Neural progenitor cell (in vitro differentiated cells): ENCODE results near the gene CHCHD1. TPM values are rescaled to one million over a fixed set of nuclear protein-coding genes. Genes with fewer than 3 reads are reported as not detected.
"Not testable (repeated sequence)": the region's sequence is repeated elsewhere in the genome, so short reads cannot be mapped to it uniquely, and the experiment has no call there.

Experiments used
- DNase-seq: peaks from one replicate; pipeline ENCODE4 v3.0.0-alpha.2; 2016; ENCODE audit warnings: low spot score
- H2AFZ ChIP-seq: fragments of 200-600 bp; sonication (generic); replicated peaks from 2 replicates; pipeline ENCODE4 v1.6.1; 2016; ENCODE audit warnings: antibody characterized with exemption
- H3F3A ChIP-seq: fragments of 200-600 bp; sonication (generic); 2 replicates; pipeline ENCODE4 v1.6.1; 2016; ENCODE audit warnings: antibody characterized with exemption, low read depth
- H3K27ac ChIP-seq: fragments of 200-600 bp; sonication (generic); 2 replicates; pipeline ENCODE4 v1.5.1; 2016; ENCODE audit warnings: mild to moderate bottlenecking
- H3K27me3 ChIP-seq: fragments of 200-600 bp; sonication (generic); 2 replicates; pipeline ENCODE4 v1.6.1; 2016; ENCODE audit warnings: mild to moderate bottlenecking, moderate library complexity
- H3K36me3 ChIP-seq: fragments of 200-600 bp; sonication (generic); 2 replicates; pipeline ENCODE4 v1.5.1; 2016
- H3K4me1 ChIP-seq: fragments of 200-600 bp; sonication (generic); 2 replicates; pipeline ENCODE4 v1.6.1; 2016; ENCODE audit warnings: mixed run types
- H3K4me2 ChIP-seq: fragments of 200-600 bp; sonication (generic); 2 replicates; pipeline ENCODE4 v1.6.1; 2016
- H3K4me3 ChIP-seq: fragments of 200-600 bp; sonication (generic); 2 replicates; pipeline ENCODE4 v1.5.1; 2016
- H3K79me2 ChIP-seq: fragments of 200-600 bp; sonication (generic); 2 replicates; pipeline ENCODE4 v1.6.1; 2016; ENCODE audit warnings: low read depth
- H3K9ac ChIP-seq: fragments of 200-600 bp; sonication (generic); 2 replicates; pipeline ENCODE4 v1.6.1; 2016
- H3K9me3 ChIP-seq: fragments of 200-600 bp; sonication (generic); 2 replicates; pipeline ENCODE4 v1.5.1; 2016; ENCODE audit warnings: low read depth
- H4K20me1 ChIP-seq: fragments of 200-600 bp; sonication (generic); 2 replicates; pipeline ENCODE4 v1.6.1; 2016; ENCODE audit warnings: low read depth
- H3K27ac Mint-ChIP-seq: 3 replicates; pipeline ENCODE4 v1.8.0; 2021; ENCODE audit warnings: mixed read lengths
- H3K27me3 Mint-ChIP-seq: 2 replicates; pipeline ENCODE4 v1.8.0; 2022; ENCODE audit warnings: low read depth, mild to moderate bottlenecking, inconsistent platforms, moderate library complexity, mixed read lengths; ENCODE audit not compliant: insufficient read depth
- H3K36me3 Mint-ChIP-seq: 3 replicates; pipeline ENCODE4 v1.8.0; 2021; ENCODE audit warnings: mixed read lengths
- H3K4me1 Mint-ChIP-seq: 3 replicates; pipeline ENCODE4 v1.8.0; 2021; ENCODE audit warnings: mixed read lengths
- H3K4me3 Mint-ChIP-seq: 3 replicates; pipeline ENCODE4 v1.8.0; 2021; ENCODE audit warnings: mild to moderate bottlenecking, moderate library complexity, mixed read lengths
- H3K9me3 Mint-ChIP-seq: 3 replicates; pipeline ENCODE4 v1.8.0; 2020; ENCODE audit warnings: mixed read lengths
- CTCF ChIP-seq: fragments of 200-600 bp; sonication (generic); IDR thresholded peaks from 2 replicates; pipeline ENCODE4 v1.5.1; 2017; ENCODE audit warnings: antibody characterized with exemption, mild to moderate bottlenecking
- EZH2 ChIP-seq: fragments of 200-600 bp; sonication (generic); IDR thresholded peaks from 2 replicates; pipeline ENCODE4 v1.6.1; 2017; ENCODE audit warnings: antibody characterized with exemption, mild to moderate bottlenecking, moderate library complexity
- EZH2phosphoT487 ChIP-seq: fragments of 200-600 bp; sonication (generic); IDR thresholded peaks from 2 replicates; pipeline ENCODE4 v1.6.1; 2017; ENCODE audit warnings: antibody characterized with exemption
- small RNA-seq: library from RNA; depleted of rRNA; stranded (forward); fragments of <200 nt; gene quantifications from one replicate; pipeline ENCODE3, GENCODE V24; 2015
- total RNA-seq: library from RNA; depleted of rRNA; stranded (reverse); fragments of >200 nt; gene quantifications from 2 replicates; pipeline ENCODE4 v1.2.3, GENCODE V29; 2015; ENCODE audit warnings: low replicate concordance

CHCHD1 gene
- total RNA-seq, 1 donor from 2014 or later = 66.7 TPM

GRCh38 chr10:73827346-73828089 lies 45.7 kb downstream of the CHCHD1 start:
- H3K9me3 ChIP-seq = no peaks in the 10 kb centered on the region
- no peak overlapping the region for H3K9ac ChIP-seq
- no peak overlapping the region for H3K4me3 ChIP-seq
- TF ChIP-seq EZH2 (no peak), EZH2phosphoT487 (no peak), CTCF (no peak)
- H3F3A ChIP-seq = peaks cover 3% of the 10 kb centered on the region
- no peaks in the 10 kb centered on the region for H3K27me3 ChIP-seq
- H2AFZ ChIP-seq = no peak overlapping the region
- no peak overlapping the region for H3K4me2 ChIP-seq
- peaks cover 3% of the 10 kb centered on the region for H3K27me3 Mint-ChIP-seq
- no peaks in the 10 kb centered on the region for H4K20me1 ChIP-seq
- DNase-seq = no peak
- H3K27ac Mint-ChIP-seq = no peak overlapping the region
- H3K4me1 ChIP-seq = no peaks in the 10 kb centered on the region
- no peak overlapping the region for H3K27ac ChIP-seq
- no peaks in the 10 kb centered on the region for H3K36me3 ChIP-seq
- no peak overlapping the region for H3K4me3 Mint-ChIP-seq
- no peaks in the 10 kb centered on the region for H3K9me3 Mint-ChIP-seq
- H3K79me2 ChIP-seq = no peaks in the 10 kb centered on the region
- no peaks in the 10 kb centered on the region for H3K36me3 Mint-ChIP-seq
- H3K4me1 Mint-ChIP-seq = no peaks in the 10 kb centered on the region

GRCh38 chr10:73828161-73828560 lies 46.3 kb downstream of the CHCHD1 start:
- no peak for DNase-seq
- Mint-ChIP-seq H3K36me3 (no peaks in the 10 kb centered on the region), H3K27me3 (peaks cover 3% of the 10 kb centered on the region), H3K27ac (no peak overlapping the region), H3K4me3 (no peak overlapping the region), H3K9me3 (no peaks in the 10 kb centered on the region), H3K4me1 (no peaks in the 10 kb centered on the region)
- Histone ChIP-seq H3K27me3 (no peaks in the 10 kb centered on the region), H3K36me3 (no peaks in the 10 kb centered on the region), H3K27ac (no peak overlapping the region), H3K4me2 (no peak overlapping the region), H3K79me2 (no peaks in the 10 kb centered on the region), H3K9ac (no peak overlapping the region), H2AFZ (no peak overlapping the region), H3K4me3 (no peak overlapping the region), H3F3A (peaks cover 3% of the 10 kb centered on the region), H4K20me1 (no peaks in the 10 kb centered on the region), H3K9me3 (no peaks in the 10 kb centered on the region), H3K4me1 (no peaks in the 10 kb centered on the region)
- no peak for TF ChIP-seq EZH2phosphoT487

DNA sequence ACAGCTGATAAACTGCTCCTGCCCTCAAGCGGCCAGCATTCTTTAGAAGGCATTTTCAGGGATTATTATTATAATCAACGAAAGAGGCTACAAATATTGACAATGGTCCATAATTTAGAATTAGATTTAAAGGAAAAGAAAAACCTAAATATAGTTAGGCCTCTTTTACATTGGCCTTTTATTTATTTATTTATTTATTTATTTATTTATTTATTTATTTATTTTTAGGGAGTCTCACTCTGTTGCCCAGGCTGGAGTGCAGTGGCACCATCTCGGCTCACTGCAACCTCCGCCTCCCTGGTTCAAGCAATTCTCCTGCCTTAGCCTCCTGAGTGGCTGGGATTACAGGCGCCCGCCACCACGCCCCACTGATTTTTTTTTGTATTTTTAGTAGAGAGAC lies 47.2 kb downstream of the CHCHD1 start:
- H4K20me1 ChIP-seq, H3K4me1 Mint-ChIP-seq, H3K4me3 ChIP-seq, H3K4me3 Mint-ChIP-seq, H3K79me2 ChIP-seq, H3K9me3 ChIP-seq, H2AFZ ChIP-seq, H3K4me1 ChIP-seq, H3K36me3 ChIP-seq, H3F3A ChIP-seq, H3K27ac Mint-ChIP-seq, H3K9ac ChIP-seq, H3K9me3 Mint-ChIP-seq, H3K27ac ChIP-seq, H3K27me3 Mint-ChIP-seq, DNase-seq, H3K36me3 Mint-ChIP-seq, H3K27me3 ChIP-seq, H3K4me2 ChIP-seq: not testable (repeated sequence)

Small RNA genes lying within 50 kb of the gene (small RNA-seq; reads per million reads assigned to genes)
- gene AC022400.4 (not detected), gene AC022400.9 (not detected), gene ZSWIM8-AS1 (not detected)

Other genes starting within 250 kb of the CHCHD1 start
- gene USP54, start 190.7 kb upstream of the CHCHD1 start, total RNA-seq = 50.6 and 97.2 TPM in 2 replicates
- 1.2 and 1.9 TPM in 2 replicates for gene MYOZ1, start 140.6 kb upstream of the CHCHD1 start, total RNA-seq
- 0.06 and 0.13 TPM in 2 replicates for gene SYNPO2L, start 126.0 kb upstream of the CHCHD1 start, total RNA-seq
- 8.3 and 9.4 TPM in 2 replicates for gene AGAP5, start 83.9 kb upstream of the CHCHD1 start, total RNA-seq
- gene SEC24C, start 37.7 kb upstream of the CHCHD1 start, total RNA-seq = 36.0 and 50.4 TPM in 2 replicates
- gene ZSWIM8, start 3.6 kb downstream of the CHCHD1 start, total RNA-seq = 30.5 and 38.1 TPM in 2 replicates
- 12.4 and 32.1 TPM in 2 replicates for gene NDST2, start 29.6 kb downstream of the CHCHD1 start, total RNA-seq
- gene CAMK2G, start 92.5 kb downstream of the CHCHD1 start, total RNA-seq = 35.0 and 36.6 TPM in 2 replicates
- 7.6 and 10.7 TPM in 2 replicates for gene PLAU, start 129.1 kb downstream of the CHCHD1 start, total RNA-seq
- 96.9 and 104 TPM in 2 replicates for gene VCL, start 216.1 kb downstream of the CHCHD1 start, total RNA-seq